ENCODE data around the gene C2CD4D.

GRCh38 chr1:151854658-151855057 lies 15.0 kb upstream of the C2CD4D start:
- TF ChIP-seq, protein P1, sequence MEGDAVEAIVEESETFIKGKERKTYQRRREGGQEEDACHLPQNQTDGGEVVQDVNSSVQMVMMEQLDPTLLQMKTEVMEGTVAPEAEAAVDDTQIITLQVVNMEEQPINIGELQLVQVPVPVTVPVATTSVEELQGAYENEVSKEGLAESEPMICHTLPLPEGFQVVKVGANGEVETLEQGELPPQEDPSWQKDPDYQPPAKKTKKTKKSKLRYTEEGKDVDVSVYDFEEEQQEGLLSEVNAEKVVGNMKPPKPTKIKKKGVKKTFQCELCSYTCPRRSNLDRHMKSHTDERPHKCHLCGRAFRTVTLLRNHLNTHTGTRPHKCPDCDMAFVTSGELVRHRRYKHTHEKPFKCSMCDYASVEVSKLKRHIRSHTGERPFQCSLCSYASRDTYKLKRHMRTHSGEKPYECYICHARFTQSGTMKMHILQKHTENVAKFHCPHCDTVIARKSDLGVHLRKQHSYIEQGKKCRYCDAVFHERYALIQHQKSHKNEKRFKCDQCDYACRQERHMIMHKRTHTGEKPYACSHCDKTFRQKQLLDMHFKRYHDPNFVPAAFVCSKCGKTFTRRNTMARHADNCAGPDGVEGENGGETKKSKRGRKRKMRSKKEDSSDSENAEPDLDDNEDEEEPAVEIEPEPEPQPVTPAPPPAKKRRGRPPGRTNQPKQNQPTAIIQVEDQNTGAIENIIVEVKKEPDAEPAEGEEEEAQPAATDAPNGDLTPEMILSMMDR (conservative IDR thresholded peaks at IDR 0.05; ENCODE audit: low read depth, low read length) = no peak
- no peak for TF ChIP-seq EZH2 (IDR thresholded peaks at IDR 0.05; ENCODE audit: borderline replicate concordance, low read depth, low read length, poor library complexity, severe bottlenecking)
